HG02763 (cell line): Measurements from ENCODE around the gene DSCAM.
"Not testable (repeated sequence)": the region's sequence is repeated elsewhere in the genome, so short reads cannot be mapped to it uniquely, and the experiment has no call there.

ENCODE experiments used
- ATAC-seq: cut with Tn5 transposase; IDR thresholded peaks from one replicate; pipeline ENCODE4 v1.9.1; 2021; ENCODE audit warnings: mild to moderate bottlenecking, moderate library complexity; ENCODE audit not compliant: unreplicated experiment

DSCAM gene

DNA sequence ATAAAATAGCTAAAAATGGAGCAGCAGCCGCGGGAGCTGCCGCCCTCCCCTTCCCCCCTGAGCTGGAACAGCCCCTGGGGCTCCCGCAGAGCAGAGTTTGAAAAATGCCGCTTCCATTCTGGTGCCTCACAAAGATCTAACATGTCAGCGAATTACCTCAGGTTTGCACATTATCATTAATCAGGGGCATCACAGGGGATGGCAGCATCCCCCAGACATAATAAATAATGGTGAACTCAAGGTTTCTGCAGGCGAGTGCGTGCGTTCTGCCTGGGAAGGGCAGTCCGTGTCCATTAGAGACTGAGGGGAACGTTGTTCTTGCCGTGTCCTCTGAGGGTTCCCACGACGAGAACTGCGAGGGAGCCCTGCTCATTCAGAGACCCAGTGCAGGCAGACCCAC is 372.4 kb downstream of the DSCAM start:
- ATAC-seq: no peak

- no peak for ATAC-seq
Observed at GRCh38 chr21:40472013-40472412, 374.9 kb downstream of the DSCAM start.

DNA sequence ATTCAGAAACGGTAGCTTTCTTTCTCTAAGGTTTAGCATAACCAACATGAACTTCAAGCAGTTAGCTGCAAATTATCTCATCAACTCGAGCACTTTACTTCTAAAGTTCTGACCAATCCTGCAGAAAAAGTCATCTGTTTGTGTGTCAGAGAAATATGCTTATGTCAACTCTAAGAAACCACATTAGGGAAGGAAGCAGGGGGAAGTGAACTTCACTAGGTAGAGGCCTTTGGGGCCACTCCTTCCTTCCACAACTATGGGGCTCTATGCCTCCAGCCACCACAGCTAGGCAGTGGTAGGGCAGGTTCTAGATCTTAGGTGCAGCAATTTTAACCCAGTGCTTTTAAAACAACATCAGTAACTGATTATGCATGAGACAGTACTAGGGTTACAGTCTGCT is 375.9 kb downstream of the DSCAM start:
- no peak for ATAC-seq

DNA sequence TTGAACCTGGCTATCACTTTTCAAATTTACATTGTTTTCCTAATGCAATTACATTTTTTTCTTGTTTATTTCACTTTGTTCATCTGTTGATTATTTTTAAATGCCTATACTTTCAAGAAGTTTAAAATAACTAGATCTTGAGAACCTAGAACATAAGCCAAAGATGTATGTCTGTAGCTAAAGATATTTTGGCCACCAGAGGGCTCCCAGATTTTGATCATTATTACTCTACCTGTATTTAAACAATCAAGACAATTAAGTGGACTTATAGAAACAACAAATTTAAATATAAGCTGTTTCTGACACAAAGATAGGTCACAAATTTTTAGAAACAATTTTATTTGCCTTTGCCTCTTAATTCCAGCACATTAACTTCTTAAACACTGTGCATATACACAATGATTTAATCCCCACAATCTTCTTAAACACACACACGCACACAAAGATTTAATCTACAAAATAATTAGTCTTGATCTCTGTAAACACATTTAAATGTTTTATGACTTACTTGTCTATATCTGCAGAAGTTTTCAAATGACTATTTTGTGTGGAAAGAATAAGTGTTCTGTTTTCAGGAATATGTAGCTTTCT is 380.0 kb downstream of the DSCAM start:
- ATAC-seq: no peak

DNA sequence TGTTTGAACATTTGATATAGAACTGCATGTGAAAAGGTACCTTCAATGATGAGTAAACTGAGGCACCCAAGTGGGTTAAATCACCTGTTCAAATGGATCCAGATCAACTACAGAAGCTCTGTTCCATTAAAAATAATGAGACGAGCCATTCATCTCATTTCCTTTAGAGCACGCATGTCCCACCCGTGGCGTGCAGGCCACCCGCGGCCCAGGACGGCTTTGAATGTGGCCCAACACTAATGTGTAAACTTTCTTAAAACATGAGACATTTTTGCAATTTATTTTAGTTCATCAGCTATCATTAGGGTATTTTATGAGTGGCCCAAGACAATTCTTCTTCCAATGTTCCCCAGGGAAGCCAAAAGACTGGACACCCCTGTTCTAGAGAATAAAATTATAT is 381.6 kb downstream of the DSCAM start:
- no peak for ATAC-seq

DNA sequence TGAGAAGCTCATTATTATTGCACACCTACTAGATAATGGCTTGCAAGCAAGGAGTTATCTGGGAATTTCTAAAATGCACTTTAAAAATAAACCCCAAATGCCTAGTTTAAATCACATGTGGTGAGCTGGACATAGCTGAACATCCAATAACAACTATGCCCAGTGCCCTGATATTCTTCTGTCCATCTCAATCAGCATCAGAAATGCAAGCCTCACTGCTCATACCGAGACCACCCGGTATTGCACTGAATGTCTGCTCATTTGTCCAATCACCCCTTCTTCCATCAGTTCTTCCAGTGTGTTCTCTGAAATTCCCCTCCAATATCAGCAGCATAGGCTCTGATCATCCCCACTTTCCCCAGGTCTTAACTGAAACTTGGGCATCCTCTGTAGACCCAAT is 383.8 kb downstream of the DSCAM start:
- ATAC-seq: no peak

DNA sequence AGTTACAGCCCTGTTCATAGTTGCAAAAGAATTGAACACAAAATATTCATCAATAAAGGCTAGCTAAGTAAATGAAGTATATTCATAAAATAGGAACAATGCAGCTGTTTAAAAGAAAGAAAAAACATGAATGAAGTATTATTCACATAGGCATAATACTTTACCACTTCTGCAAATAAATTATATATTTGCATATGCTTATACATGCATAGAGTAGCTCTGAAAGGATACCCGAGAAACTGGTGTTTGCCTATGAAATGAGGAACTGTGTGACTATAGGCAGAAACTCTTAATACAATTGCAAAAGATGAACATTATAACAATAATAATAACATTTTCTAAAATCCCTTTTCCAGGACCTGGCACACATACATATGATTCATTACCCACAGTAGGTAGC is 385.9 kb downstream of the DSCAM start:
- ATAC-seq: no peak

DNA sequence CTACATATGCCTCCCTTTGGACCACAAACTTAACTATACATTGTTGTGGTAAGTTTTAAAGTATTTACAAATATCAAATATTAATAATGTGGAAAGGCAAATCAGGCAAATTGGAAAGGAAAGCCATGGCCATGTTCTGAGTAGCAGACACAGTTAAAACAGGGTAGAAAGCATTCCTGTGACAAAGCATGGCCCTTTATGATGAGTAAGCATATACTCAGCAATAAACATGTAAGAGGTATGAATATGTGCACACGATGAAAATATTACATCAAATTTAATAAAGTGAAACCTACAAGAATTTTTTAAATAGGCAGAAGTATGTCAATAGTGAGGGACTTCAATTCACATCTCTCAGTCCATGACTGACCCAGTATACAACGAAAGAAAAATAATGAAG is 389.2 kb downstream of the DSCAM start:
- ATAC-seq: no peak

DNA sequence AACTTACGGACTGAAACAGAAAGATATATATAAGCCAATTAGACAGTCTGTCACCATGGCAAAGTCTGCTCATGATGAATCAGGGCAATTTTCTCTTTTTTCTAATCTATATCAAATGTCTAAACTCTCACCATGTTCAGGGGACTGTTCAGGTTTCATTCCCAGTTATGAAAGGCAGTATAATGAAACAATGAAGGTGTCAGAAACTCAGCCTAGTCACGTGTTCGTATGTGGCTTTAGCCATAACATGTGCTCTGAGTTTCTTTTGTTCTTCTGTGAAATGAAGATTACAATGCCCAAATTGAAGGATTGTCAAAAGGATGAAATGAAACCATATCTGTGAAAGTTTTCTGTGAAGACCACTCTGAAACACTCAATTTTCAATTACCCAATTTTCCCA is 392.9 kb downstream of the DSCAM start:
- ATAC-seq: no peak

DNA sequence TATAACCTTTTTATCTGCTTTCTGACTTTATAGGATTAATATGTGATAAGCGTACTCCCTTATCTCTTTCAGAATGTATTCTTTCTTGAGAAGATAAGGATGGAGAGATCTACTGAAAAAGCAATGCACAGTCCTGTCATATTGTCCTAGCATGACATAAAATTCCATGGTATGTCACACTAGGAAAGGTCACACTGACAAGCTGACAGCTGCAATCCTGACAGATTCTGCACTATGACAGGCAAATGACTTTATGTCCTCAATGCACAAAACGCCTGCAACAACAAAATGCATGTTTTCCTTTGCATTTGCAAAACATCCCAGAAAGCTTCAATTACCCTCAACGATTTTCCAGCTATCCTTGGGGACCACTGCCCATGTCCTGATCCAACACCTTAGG is 393.8 kb downstream of the DSCAM start:
- ATAC-seq: no peak

GRCh38 chr21:40452548-40452947 is 394.4 kb downstream of the DSCAM start:
- ATAC-seq: no peak

GRCh38 chr21:40447016-40447415 is 399.9 kb downstream of the DSCAM start:
- ATAC-seq: no peak

DNA sequence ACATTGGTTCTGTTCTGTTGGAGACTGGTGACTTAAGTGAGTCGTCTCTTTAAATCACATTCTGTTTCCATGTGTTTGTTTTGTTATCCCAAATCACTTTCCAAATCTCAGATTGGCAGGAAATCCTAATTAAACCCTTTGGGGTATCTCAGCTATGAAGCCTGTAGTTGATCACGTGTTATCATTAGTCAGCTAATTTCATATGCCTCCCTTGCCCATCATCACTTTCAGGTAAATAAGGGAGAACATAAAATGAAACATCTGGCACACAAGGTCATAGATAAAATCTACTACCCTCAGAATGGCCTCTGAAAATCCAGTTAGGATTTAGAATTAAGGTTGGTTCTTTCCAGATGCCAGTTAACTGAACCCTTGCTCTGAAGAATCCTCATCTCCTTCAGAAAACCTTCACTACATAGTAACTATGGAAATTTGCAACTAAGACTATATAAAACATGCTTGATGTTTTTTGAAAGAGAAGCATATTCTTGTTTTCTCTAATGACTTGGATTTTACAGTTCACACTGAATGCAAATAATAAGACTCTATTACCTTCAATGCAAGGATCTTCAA is 401.5 kb downstream of the DSCAM start:
- ATAC-seq: no peak

- ATAC-seq: not testable (repeated sequence)
Observed at GRCh38 chr21:40439581-40439980, 407.4 kb downstream of the DSCAM start.

- ATAC-seq: no peak
Observed at GRCh38 chr21:40438616-40439015, 408.3 kb downstream of the DSCAM start.

DNA sequence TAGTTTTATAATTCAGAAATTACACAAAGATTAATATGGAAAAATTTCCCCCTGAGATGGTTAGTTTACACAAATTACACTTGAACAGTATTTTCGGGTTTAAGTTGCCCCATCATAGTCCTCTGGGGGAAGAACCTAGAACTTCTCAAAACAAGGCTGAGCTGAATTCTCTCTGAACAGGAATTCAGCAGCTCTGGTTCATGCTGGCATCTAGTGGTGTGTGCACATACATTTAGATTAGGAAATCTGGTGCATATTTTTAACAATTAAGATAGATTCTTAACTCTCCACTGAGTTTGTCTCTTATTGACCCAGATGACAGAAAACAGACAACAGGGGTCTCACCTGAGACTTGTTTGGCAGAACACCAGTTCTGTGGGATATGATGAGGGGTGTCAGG is 410.7 kb downstream of the DSCAM start:
- no peak for ATAC-seq

GRCh38 chr21:40433538-40433937 is 413.4 kb downstream of the DSCAM start:
- no peak for ATAC-seq

GRCh38 chr21:40425981-40426380 is 421.0 kb downstream of the DSCAM start:
- no peak for ATAC-seq

DNA sequence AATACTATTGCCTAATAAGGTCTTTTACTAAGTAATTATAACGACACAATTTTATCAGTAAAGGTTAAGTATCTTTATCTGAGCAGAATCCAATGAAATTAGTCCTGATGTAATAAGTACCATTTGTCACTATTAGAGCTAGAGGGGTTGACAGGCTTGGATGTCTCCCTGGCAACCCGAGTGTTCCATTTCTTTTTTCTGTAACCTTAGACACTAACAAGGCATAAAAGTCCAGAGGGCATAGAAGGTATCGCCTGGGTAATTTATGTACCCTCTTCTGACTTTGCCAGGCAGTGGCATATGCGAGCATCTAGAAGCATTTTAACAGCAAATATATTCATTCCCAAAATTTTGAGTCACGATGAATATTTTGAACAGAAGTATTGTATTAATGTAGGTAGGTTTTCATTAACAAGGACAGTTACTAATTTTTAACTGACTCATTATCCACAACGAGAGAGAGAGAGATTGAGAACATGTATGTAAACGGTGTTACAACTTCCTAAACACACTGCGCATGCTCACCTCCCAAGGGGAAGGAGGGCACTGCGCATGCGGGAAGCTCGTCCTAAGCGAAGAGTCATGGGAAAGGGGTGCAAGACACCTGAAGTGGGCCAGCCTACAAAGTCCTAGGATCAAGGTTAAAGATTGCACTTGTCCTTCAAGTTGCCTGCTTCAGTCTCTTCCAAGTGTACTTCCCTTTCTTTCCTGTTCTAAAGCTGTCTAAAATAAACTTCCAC is 423.9 kb downstream of the DSCAM start:
- ATAC-seq: no peak

GRCh38 chr21:40421121-40421520 is 425.8 kb downstream of the DSCAM start:
- ATAC-seq: no peak

DNA sequence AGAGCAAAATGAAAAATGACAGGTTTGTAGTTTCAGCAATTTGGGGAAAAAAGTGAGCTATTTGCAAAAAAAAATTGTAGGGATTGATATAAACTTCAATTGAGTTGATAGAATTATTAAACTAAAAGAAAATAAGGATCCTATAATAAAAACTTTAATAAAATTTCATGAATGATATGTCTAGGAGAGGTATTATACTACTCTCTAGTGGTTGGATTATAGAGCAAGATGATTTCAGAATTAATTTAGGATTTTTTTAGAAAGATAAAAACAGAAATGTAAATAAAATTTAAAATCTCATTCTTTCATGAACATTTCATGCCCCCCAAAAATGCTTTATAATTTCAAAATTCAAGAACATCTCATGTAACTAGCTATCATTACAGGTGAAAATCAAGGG is 430.4 kb downstream of the DSCAM start:
- no peak for ATAC-seq

GRCh38 chr21:40408561-40408960 is 438.4 kb downstream of the DSCAM start:
- ATAC-seq: no peak

DNA sequence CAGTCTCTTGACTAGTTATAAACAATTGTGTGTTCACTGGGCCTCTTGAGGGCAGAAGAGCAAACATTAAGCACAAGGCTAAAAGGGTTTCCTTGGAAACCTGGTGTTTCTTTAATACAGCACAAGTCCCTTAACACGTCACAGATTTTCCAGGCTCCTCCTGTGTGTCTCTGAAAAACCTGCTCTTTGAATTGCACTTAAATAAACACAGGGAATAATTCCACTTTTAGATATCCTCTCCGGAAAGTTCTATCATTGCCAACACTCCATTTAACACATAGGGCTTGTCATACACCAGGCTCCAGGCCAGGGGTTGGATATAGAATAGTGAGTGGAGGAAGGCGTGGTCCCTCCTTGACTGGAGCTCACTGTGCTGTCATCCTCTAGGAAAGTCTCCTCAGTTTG is 442.6 kb downstream of the DSCAM start:
- ATAC-seq: no peak
